Suprapubic skin (tissue), 4 donors: ENCODE measurements around the gene FBXL3. TPM values are rescaled to one million over a fixed set of nuclear protein-coding genes. Genes with fewer than 3 reads are reported as not detected.

ENCODE experiments used
- DNase-seq, 2 donors: peaks; one replicate each; pipeline ENCODE4 v3.0.0-alpha.2; 2019; ENCODE audit warnings: low spot score in 2 of 2
- H3K27ac ChIP-seq: fragments of 200-600 bp; sonication (generic); one replicate; pipeline ENCODE4 v1.5.1; 2019
- H3K27me3 ChIP-seq: fragments of 200-600 bp; sonication (generic); one replicate; pipeline ENCODE4 v1.5.1; 2019
- H3K36me3 ChIP-seq: fragments of 200-600 bp; sonication (generic); one replicate; pipeline ENCODE4 v1.5.1; 2019
- H3K4me1 ChIP-seq: fragments of 200-600 bp; sonication (generic); one replicate; pipeline ENCODE4 v1.5.1; 2019
- H3K4me3 ChIP-seq: fragments of 200-600 bp; sonication (generic); one replicate; pipeline ENCODE4 v1.5.1; 2019; ENCODE audit warnings: mild to moderate bottlenecking
- H3K9me3 ChIP-seq: fragments of 200-600 bp; sonication (generic); one replicate; pipeline ENCODE4 v1.5.1; 2019
- EP300 ChIP-seq: sonication (generic); formaldehyde crosslinking; IDR thresholded peaks from one replicate; pipeline ENCODE4 v1.6.1; 2017; ENCODE audit warnings: antibody characterized with exemption
- POLR2A ChIP-seq, 2 donors: fragments of 450-650 bp; IDR thresholded peaks; one replicate each; pipeline ENCODE4 v1.6.1; 2017; ENCODE audit warnings: antibody characterized with exemption in 2 of 2, mild to moderate bottlenecking in 2 of 2, moderate library complexity in 2 of 2
- POLR2AphosphoS5 ChIP-seq, 3 donors: sonication (generic); formaldehyde crosslinking; IDR thresholded peaks; one replicate each; pipeline ENCODE4 v1.6.1; 2017; ENCODE audit warnings: antibody characterized with exemption in 3 of 3
- WGBS: methylation state at CpG from one replicate; pipeline ENCODE4 v1.1.5; 2018; 5-methylcytosine and 5-hydroxymethylcytosine counted together
- total RNA-seq, 4 donors: library from RNA; depleted of rRNA; stranded (reverse); fragments of >200 nt; gene quantifications; one replicate each; pipeline ENCODE4 v1.1.0, GENCODE V29; 2016
- TF ChIP-seq, protein P1 (sequence below), 2 donors: fragments of 200-600 bp in 1 of 2; fragments of 450-650 bp in 1 of 2; sonication (generic) in 1 of 2; IDR thresholded peaks; one replicate each; pipeline ENCODE4 v1.5.1; 2016 to 2019; ENCODE audit warnings: antibody characterized with exemption in 2 of 2, mild to moderate bottlenecking in 1 of 2, moderate library complexity in 1 of 2

FBXL3 gene
- total RNA-seq, 4 donors from 2014 or later, result 59.1 to 86.2 (median 69.1) TPM

DNA sequence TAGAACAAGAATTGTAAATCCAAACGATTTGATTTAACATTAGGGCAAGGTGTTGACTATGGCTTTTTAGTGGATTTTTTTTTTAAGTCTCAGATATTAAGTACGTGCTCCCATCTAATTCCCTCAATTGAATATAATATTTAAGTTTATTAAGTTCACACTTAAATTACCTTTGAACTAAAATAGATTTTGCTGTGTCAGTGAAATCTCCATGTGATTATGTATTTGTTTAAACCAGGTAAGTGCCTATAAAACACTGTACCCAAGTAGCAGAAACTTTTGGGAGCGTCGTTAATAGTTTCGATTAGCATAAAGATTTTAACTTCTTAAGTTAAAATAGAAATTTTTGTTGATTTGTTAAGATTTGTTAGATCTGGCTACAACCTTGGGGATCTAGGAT is 33.5 kb downstream of the FBXL3 start:
- peaks cover 25% of the 10 kb centered on the region for H3K4me1 ChIP-seq
- H3K4me3 ChIP-seq, result peak overlapping the region; percentile 92
- no peak overlapping the region for H3K27ac ChIP-seq
- TF ChIP-seq POLR2AphosphoS5 (IDR thresholded peaks at IDR 0.05) (no peak), POLR2A (IDR thresholded peaks at IDR 0.05) (no peak), EP300 (no peak)
- TF ChIP-seq, protein P1, sequence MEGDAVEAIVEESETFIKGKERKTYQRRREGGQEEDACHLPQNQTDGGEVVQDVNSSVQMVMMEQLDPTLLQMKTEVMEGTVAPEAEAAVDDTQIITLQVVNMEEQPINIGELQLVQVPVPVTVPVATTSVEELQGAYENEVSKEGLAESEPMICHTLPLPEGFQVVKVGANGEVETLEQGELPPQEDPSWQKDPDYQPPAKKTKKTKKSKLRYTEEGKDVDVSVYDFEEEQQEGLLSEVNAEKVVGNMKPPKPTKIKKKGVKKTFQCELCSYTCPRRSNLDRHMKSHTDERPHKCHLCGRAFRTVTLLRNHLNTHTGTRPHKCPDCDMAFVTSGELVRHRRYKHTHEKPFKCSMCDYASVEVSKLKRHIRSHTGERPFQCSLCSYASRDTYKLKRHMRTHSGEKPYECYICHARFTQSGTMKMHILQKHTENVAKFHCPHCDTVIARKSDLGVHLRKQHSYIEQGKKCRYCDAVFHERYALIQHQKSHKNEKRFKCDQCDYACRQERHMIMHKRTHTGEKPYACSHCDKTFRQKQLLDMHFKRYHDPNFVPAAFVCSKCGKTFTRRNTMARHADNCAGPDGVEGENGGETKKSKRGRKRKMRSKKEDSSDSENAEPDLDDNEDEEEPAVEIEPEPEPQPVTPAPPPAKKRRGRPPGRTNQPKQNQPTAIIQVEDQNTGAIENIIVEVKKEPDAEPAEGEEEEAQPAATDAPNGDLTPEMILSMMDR (IDR thresholded peaks at IDR 0.05), result no peak
- no peaks in the 10 kb centered on the region for H3K9me3 ChIP-seq
- no peak for DNase-seq
- WGBS, result 73% methylated on average over 5 of the region's 5 CpGs
- peaks cover 14% of the 10 kb centered on the region for H3K36me3 ChIP-seq
- no peaks in the 10 kb centered on the region for H3K27me3 ChIP-seq

DNA sequence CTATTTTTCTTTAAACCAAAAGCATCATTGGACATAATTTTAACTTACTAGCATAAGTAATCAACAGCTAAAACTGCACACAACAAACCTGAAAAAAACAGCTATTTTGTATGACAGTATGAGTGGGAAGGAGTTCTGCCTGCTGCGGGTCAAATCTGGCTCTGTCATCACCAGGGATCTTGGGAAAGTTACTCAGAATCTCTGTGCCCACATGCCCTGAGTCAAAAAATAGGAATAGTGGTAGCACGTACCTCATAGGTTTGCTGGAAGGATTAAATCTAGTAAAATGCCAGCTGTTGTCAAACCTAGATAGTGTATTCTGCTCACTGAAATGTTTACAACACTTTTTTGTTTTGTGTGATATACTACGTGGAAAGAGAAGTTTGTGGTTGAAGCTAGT is 33.9 kb downstream of the FBXL3 start:
- Histone ChIP-seq H3K9me3 (no peaks in the 10 kb centered on the region), H3K36me3 (peaks cover 10% of the 10 kb centered on the region), H3K27ac (peak overlapping the region; percentile 96), H3K4me3 (peak overlapping the region; percentile 92), H3K4me1 (peaks cover 25% of the 10 kb centered on the region), H3K27me3 (no peaks in the 10 kb centered on the region)
- TF ChIP-seq EP300 (no peak), POLR2AphosphoS5 (IDR thresholded peaks at IDR 0.05) (no peak), POLR2A (IDR thresholded peaks at IDR 0.05) (no peak)
- TF ChIP-seq, protein P1 (IDR thresholded peaks at IDR 0.05), result no peak
- DNase-seq, result no peak
- 14% methylated on average over 3 of the region's 3 CpGs for WGBS

DNA sequence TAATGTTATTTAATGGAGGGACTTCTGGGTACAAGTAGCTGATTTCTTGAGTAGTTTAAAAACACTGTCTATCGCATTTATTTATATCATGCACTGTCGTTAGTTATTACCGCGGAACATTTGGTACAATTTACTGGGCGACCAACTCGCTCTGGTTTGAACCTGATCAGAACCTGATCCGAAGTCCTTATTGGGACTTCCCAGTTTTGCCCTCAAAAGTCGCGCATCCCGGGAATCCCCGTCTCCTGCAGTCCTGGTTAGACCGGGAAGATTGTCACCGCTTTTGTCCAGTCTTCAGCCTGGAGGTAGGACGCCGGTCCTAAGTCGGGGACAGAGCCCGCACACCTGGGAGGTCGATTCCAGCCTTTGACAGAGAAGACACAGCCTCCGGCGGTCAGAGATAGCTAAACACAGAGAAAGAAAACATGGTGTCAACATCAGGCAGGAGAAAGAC is 34.4 kb downstream of the FBXL3 start:
- no peak for TF ChIP-seq POLR2A (IDR thresholded peaks at IDR 0.05)
- TF ChIP-seq POLR2AphosphoS5 (IDR thresholded peaks at IDR 0.05), result no peak
- TF ChIP-seq EP300, result no peak
- TF ChIP-seq, protein P1 (IDR thresholded peaks at IDR 0.05), result no peak
- WGBS, result 0% methylated on average over 5 of the region's 20 CpGs
- Histone ChIP-seq H3K27me3 (no peaks in the 10 kb centered on the region), H3K27ac (peak overlapping the region; percentile 96), H3K4me3 (peak overlapping the region; percentile 92), H3K4me1 (peaks cover 25% of the 10 kb centered on the region), H3K36me3 (peaks cover 8% of the 10 kb centered on the region), H3K9me3 (no peaks in the 10 kb centered on the region)
- peak in 1 of 2 donors; percentile 71 for DNase-seq

DNA sequence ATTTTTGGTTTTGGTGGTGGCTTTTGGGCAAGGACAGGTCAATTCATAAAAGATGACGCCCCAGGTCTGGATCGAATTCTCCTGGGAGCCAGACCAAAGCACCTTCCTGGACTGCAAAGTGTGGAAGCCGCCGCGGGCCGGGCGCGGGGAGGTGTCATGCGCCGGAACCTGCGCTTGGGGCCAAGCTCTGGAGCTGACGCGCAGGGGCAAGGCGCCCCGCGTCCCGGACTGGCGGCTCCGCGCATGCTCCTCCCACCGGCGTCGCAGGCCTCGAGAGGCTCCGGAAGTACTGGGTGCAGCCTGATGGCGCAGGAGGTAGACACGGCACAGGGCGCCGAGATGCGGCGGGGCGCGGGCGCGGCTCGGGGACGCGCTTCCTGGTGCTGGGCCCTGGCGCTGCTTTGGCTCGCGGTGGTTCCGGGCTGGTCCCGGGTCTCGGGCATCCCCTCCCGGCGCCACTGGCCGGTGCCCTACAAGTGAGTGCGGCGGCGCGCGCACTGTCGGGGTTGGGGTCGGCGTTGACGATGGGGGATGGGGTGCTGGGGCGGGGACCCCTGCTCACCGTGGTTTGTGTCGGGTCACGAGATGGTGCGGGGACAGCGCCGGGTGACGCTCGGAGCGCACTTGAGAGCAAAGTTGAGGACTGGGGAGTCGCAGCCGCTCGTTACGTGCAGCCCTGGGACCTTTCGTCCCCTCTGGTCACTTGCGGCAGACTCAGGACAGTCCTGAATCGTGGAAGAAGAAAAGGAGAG is 35.0 kb downstream of the FBXL3 start, which contains the start of gene CLN5:
CLN5 (plus strand) TSS at position 286 of the 752 bp plus-strand sequence; CDS start at position 304, 18 bp downstream.
- Histone ChIP-seq H3K4me1 (peaks cover 25% of the 10 kb centered on the region), H3K27ac (peak within 1 kb of the TSS; percentile 96), H3K9me3 (no peaks in the 10 kb centered on the region), H3K36me3 (peaks cover 8% of the 10 kb centered on the region), H3K4me3 (peak within 1 kb of the TSS; percentile 92), H3K27me3 (no peaks in the 10 kb centered on the region)
- 0% methylated on average over 13 of the region's 73 CpGs for WGBS
- peak; percentile 95 to 97 for DNase-seq
- TF ChIP-seq POLR2A (IDR thresholded peaks at IDR 0.05) (peak; percentile 83 to 91), EP300 (no peak), POLR2AphosphoS5 (IDR thresholded peaks at IDR 0.05) (peak; percentile 17 to 94 (median 93))
- TF ChIP-seq, protein P1 (IDR thresholded peaks at IDR 0.05), result no peak

DNA sequence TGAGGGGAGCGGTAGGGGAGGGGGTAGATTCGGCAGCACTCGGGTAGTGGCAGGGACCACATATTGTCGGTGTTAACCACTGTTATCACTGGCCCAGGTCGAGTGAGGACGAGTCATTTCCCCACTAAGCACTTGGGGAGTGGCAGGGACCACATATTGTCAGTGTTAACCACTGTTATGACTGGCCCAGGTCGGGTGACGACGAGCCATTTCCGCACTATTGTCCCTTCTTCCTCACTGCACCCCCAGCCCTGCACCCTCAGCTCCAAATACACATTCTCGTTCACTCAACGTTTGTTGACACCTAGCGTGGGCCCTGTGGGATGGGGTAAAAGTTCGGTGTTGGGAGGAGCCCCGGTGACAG is 35.5 kb downstream of the FBXL3 start:
- TF ChIP-seq, protein P1 (IDR thresholded peaks at IDR 0.05), result no peak
- TF ChIP-seq POLR2A (IDR thresholded peaks at IDR 0.05), result no peak
- TF ChIP-seq EP300, result no peak
- no peak for TF ChIP-seq POLR2AphosphoS5 (IDR thresholded peaks at IDR 0.05)
- DNase-seq, result peak in 1 of 2 donors; percentile 82
- 36% methylated on average over 15 of the region's 15 CpGs for WGBS
- peak overlapping the region; percentile 92 for H3K4me3 ChIP-seq
- peak overlapping the region; percentile 96 for H3K27ac ChIP-seq
- H3K36me3 ChIP-seq, result peaks cover 3% of the 10 kb centered on the region
- H3K9me3 ChIP-seq, result no peaks in the 10 kb centered on the region
- peaks cover 25% of the 10 kb centered on the region for H3K4me1 ChIP-seq
- no peaks in the 10 kb centered on the region for H3K27me3 ChIP-seq
